OCI-LY1 (cell line): ENCODE results near the gene TXNDC16.

Experiments
- EZH2 ChIP-seq: fragments of 200-600 bp; sonication (generic), shearing (Covaris generic); IDR thresholded peaks from 2 replicates; pipeline ENCODE4 v1.8.0; 2017; ENCODE audit warnings: borderline replicate concordance, mixed run types, mild to moderate bottlenecking, antibody characterized with exemption, low read length, moderate library complexity, mixed read lengths
- TF ChIP-seq, protein P1 (sequence below): fragments of 200-600 bp; sonication (generic), shearing (Covaris generic); IDR thresholded peaks from 2 replicates; pipeline ENCODE4 v1.5.1; 2017; ENCODE audit warnings: mild to moderate bottlenecking, antibody characterized with exemption, low read length, moderate library complexity, mixed read lengths

DNA sequence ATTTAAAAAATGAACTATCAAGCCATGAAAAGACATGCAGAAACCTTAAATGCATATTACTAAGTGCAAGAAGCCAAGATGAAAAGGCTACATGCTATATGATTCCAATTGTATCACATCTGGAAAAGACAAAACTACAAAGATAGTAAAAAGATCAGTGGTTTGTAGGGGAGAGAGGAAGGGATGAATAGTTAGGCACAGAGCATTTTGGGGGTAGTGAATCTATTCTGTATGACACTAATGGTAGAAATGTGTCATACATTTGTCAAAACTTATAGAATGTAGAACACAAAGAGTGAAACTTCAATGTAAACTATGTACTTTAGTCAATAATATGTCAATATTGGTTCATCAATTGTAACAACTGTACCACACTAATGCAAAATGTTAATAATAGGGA lies 20.8 kb downstream of the TXNDC16 start:
- no peak for TF ChIP-seq EZH2
- TF ChIP-seq, protein P1, sequence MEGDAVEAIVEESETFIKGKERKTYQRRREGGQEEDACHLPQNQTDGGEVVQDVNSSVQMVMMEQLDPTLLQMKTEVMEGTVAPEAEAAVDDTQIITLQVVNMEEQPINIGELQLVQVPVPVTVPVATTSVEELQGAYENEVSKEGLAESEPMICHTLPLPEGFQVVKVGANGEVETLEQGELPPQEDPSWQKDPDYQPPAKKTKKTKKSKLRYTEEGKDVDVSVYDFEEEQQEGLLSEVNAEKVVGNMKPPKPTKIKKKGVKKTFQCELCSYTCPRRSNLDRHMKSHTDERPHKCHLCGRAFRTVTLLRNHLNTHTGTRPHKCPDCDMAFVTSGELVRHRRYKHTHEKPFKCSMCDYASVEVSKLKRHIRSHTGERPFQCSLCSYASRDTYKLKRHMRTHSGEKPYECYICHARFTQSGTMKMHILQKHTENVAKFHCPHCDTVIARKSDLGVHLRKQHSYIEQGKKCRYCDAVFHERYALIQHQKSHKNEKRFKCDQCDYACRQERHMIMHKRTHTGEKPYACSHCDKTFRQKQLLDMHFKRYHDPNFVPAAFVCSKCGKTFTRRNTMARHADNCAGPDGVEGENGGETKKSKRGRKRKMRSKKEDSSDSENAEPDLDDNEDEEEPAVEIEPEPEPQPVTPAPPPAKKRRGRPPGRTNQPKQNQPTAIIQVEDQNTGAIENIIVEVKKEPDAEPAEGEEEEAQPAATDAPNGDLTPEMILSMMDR = no peak
